Osteoblast (primary cell): ENCODE measurements around the gene ATP11A. TPM values are rescaled to one million over a fixed set of nuclear protein-coding genes. Genes with fewer than 3 reads are reported as not detected.

ENCODE experiments used
- DNase-seq: peaks from one replicate; pipeline ENCODE4 v3.0.0; 2011; ENCODE audit warnings: low spot score, mixed read lengths; ENCODE audit not compliant: insufficient read length; ENCODE audit errors: missing footprints
- H2AFZ ChIP-seq: 2 replicates; pipeline ENCODE4 v1.6.0; 2011; ENCODE audit warnings: mild to moderate bottlenecking, low read length
- H3K27ac ChIP-seq: 2 replicates; pipeline ENCODE4 v1.5.1; 2011; ENCODE audit warnings: mild to moderate bottlenecking, low read depth, low read length, moderate library complexity
- H3K27me3 ChIP-seq: 2 replicates; pipeline ENCODE4 v1.6.0; 2012; ENCODE audit warnings: mild to moderate bottlenecking, control low read depth, inconsistent platforms, low read length, moderate library complexity; ENCODE audit not compliant: insufficient read depth
- H3K36me3 ChIP-seq: 2 replicates; pipeline ENCODE4 v1.5.1; 2011; ENCODE audit warnings: mild to moderate bottlenecking, low read length, control low read depth, moderate library complexity; ENCODE audit not compliant: insufficient read depth
- H3K4me1 ChIP-seq: 2 replicates; pipeline ENCODE4 v1.5.1; 2011; ENCODE audit warnings: mild to moderate bottlenecking, low read length, control low read depth, moderate library complexity; ENCODE audit not compliant: insufficient read depth
- H3K4me2 ChIP-seq: 2 replicates; pipeline ENCODE4 v1.6.0; 2011; ENCODE audit warnings: mild to moderate bottlenecking, low read length; ENCODE audit not compliant: insufficient read depth
- H3K4me3 ChIP-seq: fragments of 200-600 bp; sonication (generic); 3 replicates; pipeline ENCODE4 v1.5.1; 2012; ENCODE audit warnings: mild to moderate bottlenecking, low read length, inconsistent platforms; ENCODE audit not compliant: insufficient read depth
- H3K79me2 ChIP-seq: 2 replicates; pipeline ENCODE4 v1.6.0; 2012; ENCODE audit warnings: mild to moderate bottlenecking, low read length, control low read depth, inconsistent platforms; ENCODE audit not compliant: insufficient read depth
- H3K9me3 ChIP-seq: 2 replicates; pipeline ENCODE4 v1.5.1; 2011; ENCODE audit warnings: low read depth, low read length, control low read depth
- H4K20me1 ChIP-seq: 2 replicates; pipeline ENCODE4 v1.6.0; 2012; ENCODE audit warnings: mild to moderate bottlenecking, low read length, control low read depth; ENCODE audit not compliant: insufficient read depth
- CTCF ChIP-seq: IDR thresholded peaks from 2 replicates; pipeline ENCODE4 v1.5.1; 2011; ENCODE audit warnings: mild to moderate bottlenecking, low read depth, low read length, moderate library complexity; ENCODE audit errors: extremely low read depth
- total RNA-seq: library from RNA; depleted of rRNA; stranded (reverse); fragments of >200 nt; gene quantifications from 2 replicates; pipeline ENCODE4 v1.2.3, GENCODE V29; 2012

ATP11A gene
- total RNA-seq, 1 donor: 7.6 TPM

- Histone ChIP-seq H3K36me3 (no peaks in the 10 kb centered on the region), H3K79me2 (no peaks in the 10 kb centered on the region), H3K4me1 (no peaks in the 10 kb centered on the region), H4K20me1 (no peaks in the 10 kb centered on the region), H3K27me3 (no peaks in the 10 kb centered on the region), H3K4me3 (no peak overlapping the region), H3K4me2 (no peak overlapping the region), H3K9me3 (no peaks in the 10 kb centered on the region), H3K27ac (no peak overlapping the region), H2AFZ (no peak overlapping the region)
- TF ChIP-seq CTCF: no peak
- DNase-seq: no peak
These were observed 162.6 kb downstream of the ATP11A start for GRCh38 chr13:112852392-112852791.

- Histone ChIP-seq H2AFZ (no peak overlapping the region), H3K4me1 (no peaks in the 10 kb centered on the region), H4K20me1 (no peaks in the 10 kb centered on the region), H3K4me3 (no peak overlapping the region), H3K36me3 (no peaks in the 10 kb centered on the region), H3K9me3 (no peaks in the 10 kb centered on the region), H3K27ac (no peak overlapping the region), H3K4me2 (no peak overlapping the region), H3K79me2 (no peaks in the 10 kb centered on the region), H3K27me3 (no peaks in the 10 kb centered on the region)
- DNase-seq: no peak
- no peak for TF ChIP-seq CTCF
These were observed 163.0 kb downstream of the ATP11A start for GRCh38 chr13:112852808-112853207.

GRCh38 chr13:112854321-112854720, 164.5 kb downstream of the ATP11A start:
- H3K4me1 ChIP-seq: no peaks in the 10 kb centered on the region
- no peaks in the 10 kb centered on the region for H3K27me3 ChIP-seq
- H3K4me2 ChIP-seq: no peak overlapping the region
- no peak overlapping the region for H3K27ac ChIP-seq
- no peak overlapping the region for H3K4me3 ChIP-seq
- H3K9me3 ChIP-seq: no peaks in the 10 kb centered on the region
- no peak for DNase-seq
- TF ChIP-seq CTCF: no peak
- no peaks in the 10 kb centered on the region for H4K20me1 ChIP-seq
- H3K79me2 ChIP-seq: no peaks in the 10 kb centered on the region
- no peak overlapping the region for H2AFZ ChIP-seq
- peaks cover 6% of the 10 kb centered on the region for H3K36me3 ChIP-seq

GRCh38 chr13:112855859-112856258, 166.0 kb downstream of the ATP11A start:
- peaks cover 6% of the 10 kb centered on the region for H3K36me3 ChIP-seq
- no peak overlapping the region for H2AFZ ChIP-seq
- peak; percentile 62 for DNase-seq
- no peaks in the 10 kb centered on the region for H3K4me1 ChIP-seq
- TF ChIP-seq CTCF: no peak
- no peaks in the 10 kb centered on the region for H4K20me1 ChIP-seq
- no peaks in the 10 kb centered on the region for H3K9me3 ChIP-seq
- H3K4me2 ChIP-seq: no peak overlapping the region
- no peaks in the 10 kb centered on the region for H3K79me2 ChIP-seq
- no peak overlapping the region for H3K4me3 ChIP-seq
- no peak overlapping the region for H3K27ac ChIP-seq
- no peaks in the 10 kb centered on the region for H3K27me3 ChIP-seq
